Measurements from ENCODE around the gene PTCSC3. TPM values are rescaled to one million over a fixed set of nuclear protein-coding genes. Genes with fewer than 3 reads are reported as not detected.

PTCSC3 gene
- total and polyA plus RNA-seq, 2 of the 13 experiments (the other 11 are each of a cell fraction or from before 2014, with no cell fraction given), result not detected

GRCh38 chr14:36113341-36113740 lies 63.2 kb downstream of the PTCSC3 start:
- in situ Hi-C loops (cut with HindIII; ENCODE audit: extremely low pct_ligation_motif_present, low pct_unique_long_range_greater_than_20kb), result no loop called here
- no TSS peak for BruUV-seq (replicated peaks)
- H3K4me3 ChIP-seq (replicated peaks in 1 of 3; ENCODE audit: insufficient read depth in 1 of 3, low read depth in 2 of 3, low read length in 3 of 3), result no peak overlapping the region
- no peaks in the 10 kb centered on the region for H3K9me3 ChIP-seq (ENCODE audit: low read length)
- H3K79me2 ChIP-seq (ENCODE audit: insufficient read depth, low read length), result no peaks in the 10 kb centered on the region
- no peak overlapping the region for H3K27ac ChIP-seq (ENCODE audit: extremely low read length, insufficient read depth, low read length)
- no peak for ATAC-seq
- no peak overlapping the region for H2AFZ ChIP-seq (ENCODE audit: low read length)
- no peaks in the 10 kb centered on the region for H3K4me1 ChIP-seq (ENCODE audit: insufficient read depth, low read length)
- H3K27me3 ChIP-seq (ENCODE audit: control insufficient read depth in 1 of 2, insufficient read depth in 2 of 2, low read length in 2 of 2), result peaks cover 0 to 8% of the 10 kb centered on the region in 2 experiments; a peak in 1 of 5 replicates
- DNase-seq (ENCODE audit: low spot score), result no peak
- no peak for TF ChIP-seq CEBPZ (IDR thresholded peaks at IDR 0.05; ENCODE audit: low read length)
- TF ChIP-seq ZNF264 (CRISPR knock-in tag; IDR thresholded peaks at IDR 0.05), result no peak
- no peak for TF ChIP-seq HMGA1 (CRISPR knock-in tag; conservative IDR thresholded peaks at IDR 0.05)
- no peak for TF ChIP-seq GABPA (IDR thresholded peaks at IDR 0.05; ENCODE audit: low read depth, low read length)
- no peak for TF ChIP-seq GABPA (CRISPR knock-in tag; IDR thresholded peaks at IDR 0.05; ENCODE audit: low read depth)
- no peak for TF ChIP-seq DRAP1 (CRISPR knock-in tag; IDR thresholded peaks at IDR 0.05)
- TF ChIP-seq DMAP1 (CRISPR knock-in tag; IDR thresholded peaks at IDR 0.05), result no peak
- TF ChIP-seq HNRNPLL (IDR thresholded peaks at IDR 0.05; ENCODE audit: low read depth, low read length, poor library complexity, severe bottlenecking), result no peak
- no peak for TF ChIP-seq ZNF234 (CRISPR knock-in tag; conservative IDR thresholded peaks at IDR 0.05)
- TF ChIP-seq EED (CRISPR knock-in tag; IDR thresholded peaks at IDR 0.05), result no peak
- TF ChIP-seq SKI (IDR thresholded peaks at IDR 0.05; ENCODE audit: partially characterized antibody), result no peak
- TF ChIP-seq BRCA1 (CRISPR knock-in tag; IDR thresholded peaks at IDR 0.05), result no peak
- TF ChIP-seq RFX1 (IDR thresholded peaks at IDR 0.05), result no peak
- no peak for TF ChIP-seq MTA3 (CRISPR knock-in tag; IDR thresholded peaks at IDR 0.05)
- no peak for TF ChIP-seq ZNF7 (CRISPR knock-in tag; IDR thresholded peaks at IDR 0.05)
- no peak for TF ChIP-seq PATZ1 (CRISPR knock-in tag; IDR thresholded peaks at IDR 0.05)
- TF ChIP-seq REST (IDR thresholded peaks at IDR 0.05; ENCODE audit: borderline replicate concordance in 1 of 2, low read depth in 1 of 2, low read length in 2 of 2), result no peak
- TF ChIP-seq SP1 (IDR thresholded peaks at IDR 0.05), result no peak
- TF ChIP-seq SP1 (CRISPR knock-in tag; IDR thresholded peaks at IDR 0.05), result no peak
- 17% methylated on average over 4 of the region's 4 CpGs for WGBS (ENCODE audit: low lambda C conversion rate)
- ChIA-PET POLR2A (no interaction called here), CTCF (ENCODE audit: low intra/inter-chr PET ratio, low total read pairs) (no interaction called here)
- FAIRE-seq, result no peak
- no peaks in the 10 kb centered on the region for H3K36me3 ChIP-seq (replicated peaks in 1 of 2; ENCODE audit: control insufficient read depth in 1 of 2, insufficient read depth in 2 of 2, low read length in 2 of 2)
- no peak overlapping the region for H3K9ac ChIP-seq (ENCODE audit: insufficient read depth, low read depth, low read length)
- no peak overlapping the region for H3K4me2 ChIP-seq (ENCODE audit: low read depth, low read length)
- intact Hi-C loops (cut with micrococcal nuclease; ENCODE audit: unreplicated experiment), result no loop called here
- H4K20me1 ChIP-seq (ENCODE audit: insufficient read depth, low read length), result no peaks in the 10 kb centered on the region

Data from HepG2 (cell line).